GM19395 (cell line): Measurements from ENCODE around the gene CABP2.
"Not testable (repeated sequence)": the region's sequence is repeated elsewhere in the genome, so short reads cannot be mapped to it uniquely, and the experiment has no call there.

Experiments used
- ATAC-seq: cut with Tn5 transposase; IDR thresholded peaks from one replicate; pipeline ENCODE4 v1.9.1; 2021; ENCODE audit warnings: mild to moderate bottlenecking, moderate library complexity; ENCODE audit not compliant: unreplicated experiment

Gene CABP2

DNA sequence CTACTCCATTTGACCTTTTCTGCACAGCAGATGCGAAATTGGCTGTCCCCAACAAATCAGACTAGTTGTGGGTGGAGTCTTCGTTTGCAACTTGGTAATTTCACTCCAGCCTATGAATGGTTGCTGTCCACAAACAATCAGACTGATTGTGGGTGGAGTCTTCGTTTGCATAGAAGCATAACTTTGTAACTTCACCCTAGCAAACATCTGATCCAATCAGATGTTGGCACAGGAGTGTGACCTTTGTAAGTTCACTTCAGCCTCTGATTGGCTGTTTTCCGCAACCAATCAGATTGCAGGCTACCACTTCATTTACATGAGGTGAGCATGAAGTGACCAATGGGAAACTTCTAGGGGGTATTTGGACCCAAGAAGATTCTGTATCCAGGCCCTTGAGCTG, 16.3 kb upstream of the CABP2 start:
- ATAC-seq, result no peak

DNA sequence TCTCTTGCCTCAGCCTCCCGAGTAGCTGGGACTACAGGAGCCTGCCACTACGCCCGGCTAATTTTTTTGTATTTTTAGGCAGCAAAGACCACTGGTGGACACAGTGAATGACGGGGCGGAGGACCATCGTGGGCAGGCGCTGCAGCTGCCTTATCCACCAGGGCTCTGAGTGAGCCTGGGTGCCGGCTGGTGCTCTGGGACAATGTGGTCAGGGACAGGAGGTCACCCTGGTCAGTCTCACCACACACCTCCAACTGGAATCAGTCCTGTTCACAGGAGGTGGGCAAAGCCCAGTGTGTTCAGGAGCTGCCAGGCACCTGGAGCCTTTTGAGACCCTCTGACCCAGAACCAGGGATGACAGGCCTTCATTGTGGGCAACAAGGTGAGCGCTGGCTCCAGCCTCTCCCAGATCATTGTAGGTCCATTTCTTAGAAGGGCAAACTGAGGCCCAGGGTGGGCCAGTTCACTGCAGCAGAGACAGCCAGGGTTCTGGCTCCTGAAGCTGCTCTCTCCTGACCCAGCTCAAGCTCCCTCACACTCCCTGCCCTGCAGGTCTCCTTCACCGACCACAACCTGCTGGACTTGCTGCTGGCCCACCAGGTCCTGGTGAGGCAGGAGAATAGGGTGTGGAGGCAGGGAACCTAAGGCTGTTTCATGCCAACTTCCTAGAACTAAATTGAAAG, 15.7 kb upstream of the CABP2 start:
- ATAC-seq, result no peak

DNA sequence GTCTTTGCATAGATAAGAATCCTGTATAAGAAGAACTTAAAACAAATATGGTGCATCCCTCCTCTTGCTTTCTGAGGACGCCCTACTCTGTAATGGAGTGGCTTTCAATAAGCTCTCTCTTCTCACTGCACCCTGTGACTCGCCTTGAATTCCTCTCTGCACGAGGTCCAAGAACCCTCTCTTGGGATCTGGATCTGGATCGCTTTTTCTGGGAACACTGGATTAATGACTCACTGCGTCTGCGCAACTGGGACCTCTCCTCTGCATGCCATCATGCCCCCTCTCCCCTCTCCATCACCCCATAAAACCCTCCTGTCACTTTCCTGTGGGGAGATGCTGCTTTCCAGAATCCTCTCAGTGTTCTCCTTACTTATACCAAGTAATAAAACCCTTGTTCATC, 15.1 kb upstream of the CABP2 start:
- no peak for ATAC-seq

DNA sequence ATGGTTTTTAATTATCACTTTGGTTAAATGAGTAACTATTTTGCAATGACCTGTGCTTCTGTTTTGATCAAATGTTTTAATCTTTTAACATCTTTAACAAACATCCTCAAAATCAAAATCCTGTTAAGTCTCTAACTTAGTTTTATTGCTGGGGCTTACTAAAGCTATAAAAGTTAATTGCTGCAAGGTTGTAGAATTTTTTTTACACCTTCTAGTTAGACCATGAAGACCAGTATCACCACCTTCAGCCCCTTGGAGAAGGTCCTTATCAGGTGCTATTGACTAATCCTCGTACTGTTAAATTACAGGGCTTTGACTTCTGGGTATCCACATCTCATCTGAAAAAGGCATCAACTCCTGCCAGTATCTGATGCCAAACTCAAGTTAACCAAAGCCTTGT, 12.3 kb upstream of the CABP2 start:
- ATAC-seq, result no peak

DNA sequence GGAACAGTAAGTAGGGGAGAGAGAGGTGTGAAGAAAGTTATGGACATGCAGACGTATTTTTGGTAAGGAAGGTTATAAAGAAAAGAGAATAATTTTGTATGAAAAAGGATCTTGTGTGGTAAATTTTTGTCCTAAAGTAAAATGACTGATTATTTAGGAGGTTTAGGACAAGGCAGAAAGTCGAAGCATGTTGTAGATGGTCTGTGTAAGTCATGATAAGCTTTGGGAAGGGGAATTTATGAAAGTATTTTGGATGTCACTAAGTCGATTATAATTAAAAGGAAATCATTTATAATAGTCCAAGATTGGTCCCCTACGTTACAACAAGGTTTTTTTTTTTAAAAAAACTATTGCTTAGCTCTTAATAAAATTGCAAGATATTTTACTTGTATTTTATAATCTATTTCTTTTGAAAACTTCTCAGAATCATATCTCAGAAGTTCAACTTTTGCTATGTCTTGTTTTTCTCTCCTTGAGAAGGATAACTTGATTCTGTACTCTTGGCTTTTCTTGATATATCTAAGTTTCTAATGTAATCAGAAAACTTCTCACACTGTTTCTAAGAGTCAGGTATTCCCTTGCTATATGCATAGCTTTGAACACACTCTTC, 10.9 kb upstream of the CABP2 start:
- ATAC-seq, result no peak

DNA sequence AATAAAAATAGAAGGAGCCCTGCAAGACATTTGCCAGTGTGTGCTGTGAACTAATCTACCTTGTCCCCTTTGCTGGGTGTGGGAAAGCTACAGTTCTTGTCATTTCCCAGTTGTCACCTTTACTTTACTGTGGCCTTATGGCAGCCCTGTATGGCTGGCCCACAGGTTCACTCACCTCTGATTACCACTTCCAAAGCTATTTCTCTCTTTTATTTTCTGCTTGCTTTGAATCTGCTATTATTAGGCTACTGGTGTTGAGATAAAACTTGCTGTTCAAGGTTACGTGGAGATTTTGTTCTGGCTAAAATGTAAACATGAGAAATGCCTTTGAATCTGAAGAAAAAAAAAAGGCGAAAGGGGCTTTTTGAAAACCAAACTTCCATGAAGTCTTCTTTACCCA, 9.6 kb upstream of the CABP2 start:
- ATAC-seq, result no peak

DNA sequence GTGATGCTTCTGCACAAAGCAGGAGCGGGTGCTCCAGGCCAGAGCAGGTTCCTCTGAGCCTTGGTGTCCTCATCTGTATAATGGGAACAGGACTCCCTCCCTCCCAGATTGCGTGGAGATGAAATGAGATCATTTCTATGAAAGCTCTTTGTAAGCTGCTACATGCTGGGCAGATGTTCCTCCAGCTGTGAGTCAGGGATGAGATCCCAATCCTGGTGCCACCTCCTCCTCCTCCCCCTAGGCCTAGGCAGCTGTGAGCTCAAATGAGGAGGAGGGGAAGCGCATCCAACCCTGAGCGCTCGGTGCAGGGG, 7.0 kb upstream of the CABP2 start:
- no peak for ATAC-seq

DNA sequence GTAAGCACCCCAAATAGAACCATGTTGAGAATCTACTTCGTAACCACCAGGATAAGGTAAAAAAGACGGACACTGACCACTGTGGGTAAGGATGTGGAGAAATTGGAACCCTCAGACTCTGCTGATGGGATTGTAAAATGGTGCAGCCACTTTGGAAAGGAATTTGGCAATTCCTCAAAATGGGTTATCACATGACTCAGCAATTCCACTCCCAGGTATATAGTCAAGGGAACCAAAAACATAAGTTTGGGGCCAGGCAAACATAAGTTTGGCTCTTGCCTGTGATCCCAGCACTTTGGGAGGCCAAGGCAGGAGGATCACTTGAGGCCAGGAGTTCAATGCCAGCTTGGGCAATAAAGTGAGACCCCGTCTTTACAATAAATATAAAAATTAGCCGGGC, 5.1 kb upstream of the CABP2 start:
- ATAC-seq, result no peak

DNA sequence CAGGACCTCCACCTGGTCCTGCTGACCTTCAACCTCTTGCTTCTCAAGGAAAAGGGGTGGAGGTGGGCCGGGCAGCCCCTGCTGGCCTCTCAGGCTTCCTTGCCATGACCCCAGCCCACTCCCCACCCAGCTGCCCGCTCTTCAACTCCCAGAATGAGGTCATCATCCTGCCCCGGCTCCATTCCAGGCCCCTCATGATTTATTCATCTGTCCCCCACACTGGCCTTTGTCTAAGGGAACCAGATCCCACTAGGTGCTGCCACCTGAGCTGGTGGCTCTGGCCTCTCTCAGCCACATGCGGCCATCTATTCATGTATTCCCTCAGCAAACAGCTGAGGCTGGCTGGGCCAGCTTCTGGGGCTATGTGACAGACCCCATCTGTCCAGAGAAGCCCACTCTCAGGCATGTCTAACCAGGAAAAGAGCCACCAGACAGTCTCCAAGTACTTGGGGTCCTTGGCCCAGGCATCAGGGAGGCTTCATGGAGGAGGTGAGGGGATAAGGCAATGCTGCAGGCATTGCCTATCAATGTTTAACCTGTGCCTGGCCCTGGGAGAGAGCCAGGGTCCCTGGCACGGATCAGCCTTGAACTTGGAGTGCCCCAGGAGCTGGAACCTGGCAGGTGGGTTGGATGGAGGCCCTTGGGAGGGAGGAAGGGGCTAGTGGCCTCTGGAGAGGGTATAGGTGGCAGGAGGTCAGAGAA, 2.2 kb upstream of the CABP2 start:
- no peak for ATAC-seq

DNA sequence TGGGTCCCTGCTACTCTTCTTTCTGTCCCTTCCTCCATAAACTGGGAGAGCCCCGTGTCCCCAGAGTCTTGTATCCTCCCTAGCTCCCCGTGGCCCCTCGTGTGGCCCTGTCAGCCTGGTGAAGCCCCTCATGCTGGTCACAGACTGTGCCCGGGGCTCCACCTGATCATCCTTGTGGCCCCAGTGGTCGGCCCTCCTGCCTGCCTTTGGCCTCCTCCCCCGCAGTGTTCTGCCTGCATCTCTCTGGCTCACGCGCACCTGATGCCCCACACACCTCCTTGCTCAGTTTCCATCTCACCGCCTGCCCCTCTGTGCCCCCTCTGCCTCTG, 1.2 kb upstream of the CABP2 start:
- no peak for ATAC-seq

DNA sequence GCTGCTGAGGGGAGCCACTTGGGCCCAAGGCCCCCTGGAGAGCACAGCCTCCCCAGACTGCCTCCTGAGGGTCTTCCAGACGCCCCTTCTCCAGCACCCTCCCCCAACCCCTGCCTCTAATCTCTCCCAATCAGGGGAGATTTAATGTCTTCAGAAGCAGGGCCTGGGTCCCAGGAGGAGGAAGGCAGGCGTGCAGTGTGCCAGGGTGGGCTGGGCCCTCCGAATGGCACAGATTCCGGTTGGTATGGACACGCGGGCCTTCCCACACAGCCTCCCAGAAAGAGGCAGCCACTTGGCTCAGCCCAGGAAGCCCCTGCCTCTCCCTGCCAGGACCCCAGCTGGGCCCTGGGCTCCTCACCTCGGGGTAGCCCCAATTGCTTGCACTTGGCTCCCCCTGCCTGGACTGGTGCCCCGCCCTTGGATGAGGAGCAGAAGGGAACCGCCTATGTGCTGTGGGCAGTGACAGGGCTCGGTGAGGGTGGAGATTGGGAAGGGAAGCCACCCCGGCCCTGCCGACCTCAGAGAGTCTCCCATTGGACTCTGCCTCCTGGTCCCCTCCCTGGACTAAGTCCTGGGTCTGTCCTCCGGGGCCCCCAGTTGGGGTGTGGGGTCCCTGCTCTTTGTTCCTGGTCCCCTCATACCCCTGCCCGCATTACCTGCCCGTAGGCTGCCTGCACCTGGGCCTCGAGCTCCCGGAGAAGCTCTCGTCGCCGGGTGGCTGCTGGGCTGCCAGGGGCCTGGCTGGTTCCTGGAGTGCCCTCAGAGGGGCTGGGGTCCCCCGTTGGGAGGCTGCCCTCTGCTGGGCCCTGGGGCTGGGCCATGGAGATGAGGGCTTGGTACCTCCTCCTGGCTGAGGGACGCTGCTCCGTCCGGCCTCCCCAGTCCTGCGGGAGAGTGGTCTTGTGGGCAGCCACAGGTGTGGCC, 572 bp upstream of the CABP2 start:
- ATAC-seq, result no peak

DNA sequence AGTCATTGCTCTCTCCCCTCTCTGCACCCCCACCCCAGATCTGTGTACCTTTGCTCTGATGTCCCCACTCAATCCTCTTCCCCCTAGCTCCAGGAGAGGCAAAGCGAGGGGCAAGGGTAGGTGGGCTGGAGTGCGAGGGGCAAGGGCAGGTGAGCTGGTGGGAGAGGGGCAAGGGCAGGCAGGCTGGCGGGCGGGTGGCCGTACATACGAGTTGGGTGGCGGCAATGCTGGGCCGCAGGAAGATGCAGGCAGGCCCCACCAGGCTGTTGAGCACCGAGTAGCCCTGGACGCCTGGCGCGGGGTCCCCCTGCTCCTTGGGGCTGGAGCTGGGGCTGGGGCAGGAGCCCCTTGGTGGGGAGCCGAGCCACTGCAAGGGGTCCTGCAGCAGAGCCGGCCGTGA, 908 bp downstream of the CABP2 start:
- ATAC-seq, result no peak

DNA sequence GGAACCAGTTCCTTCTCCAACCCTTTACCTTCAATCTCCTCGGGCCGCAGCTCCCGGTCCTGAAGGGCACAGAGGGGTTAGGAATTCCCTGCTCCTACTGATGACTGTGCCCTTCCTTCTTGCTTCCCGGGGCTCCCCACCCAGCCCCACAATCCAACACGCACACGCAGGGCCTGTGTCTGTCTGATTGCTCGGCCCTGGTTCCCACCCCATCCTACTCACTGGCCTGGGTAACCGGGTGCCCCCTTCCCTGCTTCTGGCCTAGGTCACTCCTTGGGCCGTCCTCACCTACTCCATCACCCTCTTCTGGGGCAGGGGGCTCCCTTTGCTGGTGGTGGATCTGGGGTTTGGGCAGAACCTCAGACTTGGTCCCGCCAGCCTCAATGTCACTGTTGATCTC, 1.3 kb downstream of the CABP2 start:
- no peak for ATAC-seq

DNA sequence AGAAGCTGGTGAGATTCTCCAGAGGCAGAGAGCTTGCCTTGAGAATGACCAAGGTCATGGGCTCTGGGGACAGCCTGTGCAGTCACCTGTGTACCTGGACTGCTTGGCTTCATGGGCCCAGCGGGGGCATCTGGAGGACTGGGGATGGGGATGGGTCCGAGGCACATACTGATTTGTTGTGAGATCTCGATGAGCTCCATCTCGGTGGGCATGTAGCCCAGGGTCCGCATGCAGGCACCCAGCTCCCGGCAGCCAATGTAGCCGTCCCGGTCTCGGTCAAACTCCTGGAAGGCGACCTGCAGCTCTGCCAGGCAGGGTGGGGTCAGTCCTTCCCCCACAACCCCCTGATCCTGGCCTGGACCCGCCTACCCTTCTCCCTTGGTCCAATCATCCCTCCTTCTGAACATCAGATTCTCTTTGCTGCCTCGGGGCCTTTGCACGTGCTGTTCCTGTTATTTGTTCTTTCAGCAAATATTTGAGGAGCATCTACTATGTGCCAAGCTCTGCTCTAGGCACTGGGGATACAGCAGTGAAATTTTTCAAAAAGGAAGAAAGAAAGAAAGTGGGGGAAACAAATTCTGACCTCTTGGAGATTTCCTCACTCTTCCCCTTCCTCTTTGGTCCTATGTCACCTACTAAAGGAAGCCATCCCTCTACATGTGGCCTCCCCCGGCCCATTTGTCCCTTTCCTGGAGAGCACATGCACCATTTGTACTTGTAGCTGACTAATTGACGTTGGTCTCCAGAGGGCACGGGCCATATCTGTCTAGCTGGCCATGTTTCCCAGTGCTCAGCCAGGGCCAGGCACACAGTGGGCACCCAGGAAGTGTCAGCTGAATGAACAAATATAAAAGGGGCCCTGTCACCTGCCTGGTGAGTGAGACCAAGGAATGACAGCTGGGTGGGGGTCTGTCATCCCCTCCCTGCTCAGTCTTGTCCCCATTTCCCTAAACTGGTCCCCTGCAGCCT, 2.1 kb downstream of the CABP2 start:
- ATAC-seq, result no peak

DNA sequence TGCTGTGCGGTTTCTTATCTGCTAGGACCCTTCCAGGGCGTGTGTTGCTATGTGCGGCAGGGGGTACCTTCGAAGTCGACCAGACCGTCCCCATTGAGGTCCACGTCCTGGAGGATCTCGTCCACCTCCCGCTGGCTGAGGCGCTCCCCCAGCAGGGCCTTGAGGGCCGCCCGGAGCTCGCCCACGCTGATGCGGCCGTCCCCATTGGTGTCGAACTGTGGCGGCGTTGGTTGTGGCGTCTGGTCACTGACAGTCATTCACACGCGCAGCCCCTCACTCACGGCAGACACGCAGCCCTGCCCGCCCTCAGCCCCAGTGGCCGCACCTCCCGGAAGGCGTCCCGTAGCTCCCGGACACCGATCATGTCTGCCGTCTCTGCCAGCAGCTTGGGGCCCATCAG, 3.5 kb downstream of the CABP2 start:
- ATAC-seq, result no peak

DNA sequence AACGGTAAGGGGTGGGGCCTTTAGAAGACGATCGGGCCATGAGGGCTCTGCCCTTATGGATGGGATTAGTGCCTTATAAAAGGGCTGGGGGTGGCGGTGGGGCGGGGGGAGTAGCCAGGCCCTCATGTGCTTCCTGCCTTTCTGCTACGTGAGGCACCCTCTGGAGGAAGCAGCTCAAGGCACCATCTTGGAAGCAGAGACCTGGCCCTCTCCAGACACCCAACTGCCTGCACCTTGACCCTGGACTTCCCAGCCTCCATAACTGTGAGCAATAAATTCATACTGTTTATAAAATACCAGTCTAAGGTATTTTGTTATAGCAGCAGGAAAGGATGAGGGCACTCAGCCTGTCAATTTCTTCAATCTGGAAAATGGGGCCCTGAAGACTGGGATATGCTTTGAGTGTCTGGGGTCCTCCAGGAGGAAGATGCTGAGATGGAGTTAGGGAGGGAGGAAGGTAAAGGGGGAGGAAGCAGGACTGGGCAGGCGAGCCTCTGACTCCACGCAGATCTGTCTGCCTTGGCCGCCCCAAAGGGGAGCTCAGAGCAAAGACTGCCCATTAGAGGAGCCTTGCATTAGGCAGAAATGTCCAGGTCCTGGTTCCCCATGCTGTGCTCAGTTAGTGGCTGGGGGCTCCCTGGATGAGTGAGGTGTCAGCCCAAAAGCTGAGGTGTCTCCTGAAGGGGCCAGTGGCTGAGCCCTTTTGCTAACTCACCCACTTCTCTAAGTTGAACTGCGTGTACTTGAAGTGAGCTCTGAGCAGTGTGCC, 5.3 kb downstream of the CABP2 start:
- ATAC-seq, result no peak

DNA sequence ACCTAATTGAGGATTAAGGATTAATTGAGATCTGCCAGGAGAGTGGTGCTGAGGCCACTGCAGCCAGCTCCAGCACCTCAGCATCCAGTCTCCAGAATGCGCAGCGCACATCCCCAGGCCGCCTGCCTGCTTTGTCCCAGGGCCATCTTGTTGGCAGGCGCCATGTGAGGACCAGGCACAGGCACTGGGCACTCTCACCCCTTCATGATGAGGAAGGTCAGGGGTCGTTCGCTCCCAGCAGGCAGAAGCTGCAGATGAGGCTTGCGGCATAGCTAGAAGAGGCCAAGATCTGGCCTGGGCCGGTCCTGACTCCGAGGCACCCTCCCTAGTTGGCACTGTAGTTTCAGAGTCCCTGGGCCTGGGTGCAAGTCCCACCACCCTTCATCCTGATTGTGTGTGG, 6.4 kb downstream of the CABP2 start:
- no peak for ATAC-seq

DNA sequence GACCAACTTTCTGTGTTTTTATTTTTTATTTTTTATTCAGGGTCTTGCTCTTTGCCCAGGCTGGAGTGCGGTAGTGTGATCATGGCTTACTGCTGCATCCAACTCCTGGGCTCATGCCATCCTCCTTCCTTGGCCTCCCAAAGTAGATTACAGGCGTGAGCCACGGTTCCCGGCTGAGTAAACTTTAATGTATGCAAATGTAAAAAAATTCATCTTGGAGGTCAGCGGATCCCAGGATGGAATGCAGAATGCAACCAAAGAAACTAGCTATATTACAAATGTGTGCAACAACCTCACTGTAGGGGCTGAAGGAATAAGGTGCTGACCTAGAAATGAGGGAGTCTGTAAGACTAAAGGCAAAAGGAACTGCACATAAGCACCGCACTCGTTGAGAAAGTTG, 9.1 kb downstream of the CABP2 start:
- no peak for ATAC-seq

DNA sequence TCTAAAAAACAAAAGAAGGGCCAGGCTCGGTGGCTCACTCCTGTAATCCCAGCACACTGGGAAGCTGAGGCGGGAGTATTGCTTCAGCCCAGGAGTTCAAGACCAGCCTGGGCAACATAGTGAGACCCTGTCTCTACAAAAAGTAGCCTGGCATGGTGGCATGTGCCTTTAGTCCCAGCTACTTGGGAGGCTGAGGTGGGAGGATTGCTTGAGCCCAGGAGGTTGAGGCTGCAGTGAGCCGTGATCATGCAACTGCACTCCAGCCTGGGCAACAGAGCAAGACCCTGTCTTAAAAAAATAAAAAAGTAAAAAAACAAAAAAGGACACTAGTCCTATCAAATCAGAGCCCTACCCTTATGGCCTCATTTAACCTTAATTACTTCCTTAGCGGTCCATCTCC, 11.7 kb downstream of the CABP2 start:
- ATAC-seq, result not testable (repeated sequence)

DNA sequence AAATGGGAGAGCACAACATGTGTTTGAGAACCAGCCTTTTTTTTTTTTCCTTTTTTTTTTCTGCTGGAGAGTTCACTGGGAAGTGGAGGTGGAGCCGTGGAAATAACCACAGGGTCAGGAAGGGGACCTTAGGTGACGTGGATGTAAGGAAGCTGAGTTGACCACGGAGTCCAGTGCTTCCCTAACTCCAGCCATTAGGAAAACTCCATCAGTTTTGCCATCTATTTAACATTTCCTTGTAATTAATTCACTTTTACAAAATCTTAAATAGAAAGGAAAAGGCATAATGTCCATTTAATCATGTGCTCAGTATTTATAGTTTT, 13.3 kb downstream of the CABP2 start:
- no peak for ATAC-seq
